ENCODE results near the gene BBS9. TPM values are rescaled to one million over a fixed set of nuclear protein-coding genes. Genes with fewer than 3 reads are reported as not detected.

The BBS9 gene
- polyA plus RNA-seq, 1 donor from 2014 or later, result 9.8 TPM

DNA sequence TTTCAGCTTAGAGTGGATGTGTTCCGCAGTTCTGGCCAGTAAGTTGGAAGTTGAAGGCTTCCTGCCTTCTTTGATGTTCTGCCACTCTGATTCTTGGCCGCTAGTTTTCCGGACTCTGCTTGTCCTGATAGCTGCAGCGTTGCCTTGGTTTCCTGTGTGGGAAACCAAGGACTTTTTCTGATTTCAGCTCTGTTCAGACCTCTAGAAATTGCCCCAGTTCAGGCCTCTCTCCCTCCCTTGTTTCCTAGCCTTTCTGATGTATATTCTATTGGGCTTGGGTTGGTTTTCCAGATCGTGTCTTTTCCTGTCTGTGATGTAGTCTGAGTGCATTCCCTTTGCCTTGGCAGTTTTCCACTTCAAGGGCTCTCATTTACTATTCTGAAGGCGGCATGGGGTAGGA is 318.7 kb downstream of the BBS9 start:
- no peak for TF ChIP-seq SMC3 (conservative IDR thresholded peaks at IDR 0.05; ENCODE audit: poor library complexity)
- TF ChIP-seq, protein P1, sequence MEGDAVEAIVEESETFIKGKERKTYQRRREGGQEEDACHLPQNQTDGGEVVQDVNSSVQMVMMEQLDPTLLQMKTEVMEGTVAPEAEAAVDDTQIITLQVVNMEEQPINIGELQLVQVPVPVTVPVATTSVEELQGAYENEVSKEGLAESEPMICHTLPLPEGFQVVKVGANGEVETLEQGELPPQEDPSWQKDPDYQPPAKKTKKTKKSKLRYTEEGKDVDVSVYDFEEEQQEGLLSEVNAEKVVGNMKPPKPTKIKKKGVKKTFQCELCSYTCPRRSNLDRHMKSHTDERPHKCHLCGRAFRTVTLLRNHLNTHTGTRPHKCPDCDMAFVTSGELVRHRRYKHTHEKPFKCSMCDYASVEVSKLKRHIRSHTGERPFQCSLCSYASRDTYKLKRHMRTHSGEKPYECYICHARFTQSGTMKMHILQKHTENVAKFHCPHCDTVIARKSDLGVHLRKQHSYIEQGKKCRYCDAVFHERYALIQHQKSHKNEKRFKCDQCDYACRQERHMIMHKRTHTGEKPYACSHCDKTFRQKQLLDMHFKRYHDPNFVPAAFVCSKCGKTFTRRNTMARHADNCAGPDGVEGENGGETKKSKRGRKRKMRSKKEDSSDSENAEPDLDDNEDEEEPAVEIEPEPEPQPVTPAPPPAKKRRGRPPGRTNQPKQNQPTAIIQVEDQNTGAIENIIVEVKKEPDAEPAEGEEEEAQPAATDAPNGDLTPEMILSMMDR (IDR thresholded peaks at IDR 0.05; ENCODE audit: poor library complexity, severe bottlenecking), result no peak
- TF ChIP-seq TAF1 (IDR thresholded peaks at IDR 0.05; ENCODE audit: low read depth), result no peak
- TF ChIP-seq RAD21 (conservative IDR thresholded peaks at IDR 0.05), result no peak
- no peak for TF ChIP-seq EP300 (conservative IDR thresholded peaks at IDR 0.05; ENCODE audit: poor library complexity, severe bottlenecking)
- TF ChIP-seq MXI1 (conservative IDR thresholded peaks at IDR 0.05; ENCODE audit: poor library complexity, severe bottlenecking), result no peak
- TF ChIP-seq POLR2AphosphoS5 (IDR thresholded peaks at IDR 0.05), result no peak
- no peak for TF ChIP-seq EZH2 (IDR thresholded peaks at IDR 0.05; ENCODE audit: borderline replicate concordance, insufficient read depth, low read length, poor library complexity, severe bottlenecking)
- TF ChIP-seq, protein P2, sequence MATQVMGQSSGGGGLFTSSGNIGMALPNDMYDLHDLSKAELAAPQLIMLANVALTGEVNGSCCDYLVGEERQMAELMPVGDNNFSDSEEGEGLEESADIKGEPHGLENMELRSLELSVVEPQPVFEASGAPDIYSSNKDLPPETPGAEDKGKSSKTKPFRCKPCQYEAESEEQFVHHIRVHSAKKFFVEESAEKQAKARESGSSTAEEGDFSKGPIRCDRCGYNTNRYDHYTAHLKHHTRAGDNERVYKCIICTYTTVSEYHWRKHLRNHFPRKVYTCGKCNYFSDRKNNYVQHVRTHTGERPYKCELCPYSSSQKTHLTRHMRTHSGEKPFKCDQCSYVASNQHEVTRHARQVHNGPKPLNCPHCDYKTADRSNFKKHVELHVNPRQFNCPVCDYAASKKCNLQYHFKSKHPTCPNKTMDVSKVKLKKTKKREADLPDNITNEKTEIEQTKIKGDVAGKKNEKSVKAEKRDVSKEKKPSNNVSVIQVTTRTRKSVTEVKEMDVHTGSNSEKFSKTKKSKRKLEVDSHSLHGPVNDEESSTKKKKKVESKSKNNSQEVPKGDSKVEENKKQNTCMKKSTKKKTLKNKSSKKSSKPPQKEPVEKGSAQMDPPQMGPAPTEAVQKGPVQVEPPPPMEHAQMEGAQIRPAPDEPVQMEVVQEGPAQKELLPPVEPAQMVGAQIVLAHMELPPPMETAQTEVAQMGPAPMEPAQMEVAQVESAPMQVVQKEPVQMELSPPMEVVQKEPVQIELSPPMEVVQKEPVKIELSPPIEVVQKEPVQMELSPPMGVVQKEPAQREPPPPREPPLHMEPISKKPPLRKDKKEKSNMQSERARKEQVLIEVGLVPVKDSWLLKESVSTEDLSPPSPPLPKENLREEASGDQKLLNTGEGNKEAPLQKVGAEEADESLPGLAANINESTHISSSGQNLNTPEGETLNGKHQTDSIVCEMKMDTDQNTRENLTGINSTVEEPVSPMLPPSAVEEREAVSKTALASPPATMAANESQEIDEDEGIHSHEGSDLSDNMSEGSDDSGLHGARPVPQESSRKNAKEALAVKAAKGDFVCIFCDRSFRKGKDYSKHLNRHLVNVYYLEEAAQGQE (IDR thresholded peaks at IDR 0.05; ENCODE audit: borderline replicate concordance), result no peak
- no peaks in the 10 kb centered on the region for H3K79me2 ChIP-seq (replicated peaks; ENCODE audit: insufficient read depth, low read length)
- H3K9me3 ChIP-seq (ENCODE audit: low read length), result no peaks in the 10 kb centered on the region
- no peak overlapping the region for H3K27ac ChIP-seq (ENCODE audit: low read length)
- no peaks in the 10 kb centered on the region for H3K36me3 ChIP-seq (ENCODE audit: insufficient read depth, low read length)
- H2AFZ ChIP-seq (ENCODE audit: low read depth, low read length), result no peak overlapping the region
- H3K9me2 ChIP-seq (ENCODE audit: insufficient read depth, low read length), result no peaks in the 10 kb centered on the region
- no peaks in the 10 kb centered on the region for H3K27me3 ChIP-seq (ENCODE audit: insufficient read depth, low read depth, low read length)
- no peak overlapping the region for H3K9ac ChIP-seq (ENCODE audit: low read length)
- no peak overlapping the region for H3K4me3 ChIP-seq (ENCODE audit: low read length)
- no peaks in the 10 kb centered on the region for H4K20me1 ChIP-seq (ENCODE audit: insufficient read depth)
- no peak overlapping the region for H3K4me2 ChIP-seq (ENCODE audit: low read length)
- H3F3A ChIP-seq (ENCODE audit: insufficient read depth, low read length, poor library complexity, severe bottlenecking), result no peaks in the 10 kb centered on the region

DNA sequence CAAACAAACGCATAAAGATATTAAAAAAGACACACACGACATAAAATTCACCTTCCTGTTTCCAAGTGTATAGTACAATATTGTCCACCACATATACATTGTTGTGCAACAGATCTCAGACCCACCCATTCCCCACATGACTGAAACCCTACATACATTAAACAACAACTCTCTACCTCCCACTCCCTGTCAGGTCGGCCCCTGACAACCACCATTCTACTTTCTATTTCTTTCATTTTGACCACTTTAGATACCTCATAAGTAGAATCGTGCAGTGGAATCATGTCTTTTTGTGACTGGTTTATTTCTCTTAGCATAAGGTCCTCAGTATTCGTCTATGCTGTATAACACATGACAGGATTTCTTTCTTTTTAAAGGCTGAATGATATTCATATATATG is 320.5 kb downstream of the BBS9 start:
- H3K27me3 ChIP-seq (ENCODE audit: insufficient read depth, low read depth, low read length), result no peaks in the 10 kb centered on the region
- no peak overlapping the region for H3K4me2 ChIP-seq (ENCODE audit: low read length)
- H2AFZ ChIP-seq (ENCODE audit: low read depth, low read length), result no peak overlapping the region
- TF ChIP-seq RAD21 (conservative IDR thresholded peaks at IDR 0.05) (no peak), EP300 (conservative IDR thresholded peaks at IDR 0.05; ENCODE audit: poor library complexity, severe bottlenecking) (no peak), TAF1 (IDR thresholded peaks at IDR 0.05; ENCODE audit: low read depth) (no peak), EZH2 (IDR thresholded peaks at IDR 0.05; ENCODE audit: borderline replicate concordance, insufficient read depth, low read length, poor library complexity, severe bottlenecking) (no peak), SMC3 (conservative IDR thresholded peaks at IDR 0.05; ENCODE audit: poor library complexity) (no peak), MXI1 (conservative IDR thresholded peaks at IDR 0.05; ENCODE audit: poor library complexity, severe bottlenecking) (no peak), POLR2AphosphoS5 (IDR thresholded peaks at IDR 0.05) (no peak)
- TF ChIP-seq, protein P1 (IDR thresholded peaks at IDR 0.05; ENCODE audit: poor library complexity, severe bottlenecking), result no peak
- TF ChIP-seq, protein P2 (IDR thresholded peaks at IDR 0.05; ENCODE audit: borderline replicate concordance), result no peak
- no peaks in the 10 kb centered on the region for H3F3A ChIP-seq (ENCODE audit: insufficient read depth, low read length, poor library complexity, severe bottlenecking)
- H3K4me3 ChIP-seq (ENCODE audit: low read length), result no peak overlapping the region
- H4K20me1 ChIP-seq (ENCODE audit: insufficient read depth), result no peaks in the 10 kb centered on the region
- H3K79me2 ChIP-seq (replicated peaks; ENCODE audit: insufficient read depth, low read length), result no peaks in the 10 kb centered on the region
- no peak overlapping the region for H3K27ac ChIP-seq (ENCODE audit: low read length)
- H3K36me3 ChIP-seq (ENCODE audit: insufficient read depth, low read length), result no peaks in the 10 kb centered on the region
- H3K9me3 ChIP-seq (ENCODE audit: low read length), result no peaks in the 10 kb centered on the region
- no peaks in the 10 kb centered on the region for H3K9me2 ChIP-seq (ENCODE audit: insufficient read depth, low read length)
- no peak overlapping the region for H3K9ac ChIP-seq (ENCODE audit: low read length)

All from neural cell (in vitro differentiated cells).